Body of pancreas (tissue), 4 donors: ENCODE results near the gene RER1.

Source experiments
- CTCF ChIP-seq, 7 experiments: fragments of 450-650 bp in 4 of 7; fragments of 200-600 bp in 3 of 7; sonication (generic) in 3 of 7; IDR thresholded peaks; one replicate each; pipeline ENCODE4 v1.5.1; 2016 to 2019; ENCODE audit warnings: antibody characterized with exemption in 7 of 7
- POLR2A ChIP-seq, 3 donors: fragments of 450-650 bp; IDR thresholded peaks; one replicate each; pipeline ENCODE4 v1.6.1; 2016; ENCODE audit warnings: antibody characterized with exemption in 3 of 3, mild to moderate bottlenecking in 2 of 3

- no peak for TF ChIP-seq CTCF (IDR thresholded peaks at IDR 0.05)
- TF ChIP-seq POLR2A (IDR thresholded peaks at IDR 0.05), result no peak
Observed at GRCh38 chr1:2350501-2350900, 41.1 kb upstream of the RER1 start.
